ENCODE measurements around the gene GNG7.
"Not testable (repeated sequence)": the region's sequence is repeated elsewhere in the genome, so short reads cannot be mapped to it uniquely, and the experiment has no call there.

The GNG7 gene

GRCh38 chr19:2713170-2713569 lies 10.7 kb upstream of the GNG7 start:
- not testable (repeated sequence) for DNase-seq (ENCODE audit: low read depth, low spot score)

- DNase-seq (ENCODE audit: low read depth, low spot score): no peak
These were observed 9.3 kb upstream of the GNG7 start for GRCh38 chr19:2711875-2712205.

- DNase-seq (ENCODE audit: low read depth, low spot score): no peak
These were observed 8.8 kb upstream of the GNG7 start for GRCh38 chr19:2711172-2711874.

- no peak for DNase-seq (ENCODE audit: low read depth, low spot score)
These were observed 3.8 kb upstream of the GNG7 start for GRCh38 chr19:2706251-2706650.

- DNase-seq (ENCODE audit: low read depth, low spot score): no peak
These were observed 1.3 kb upstream of the GNG7 start for GRCh38 chr19:2703691-2704216.

GRCh38 chr19:2703077-2703437 lies 563 bp upstream of the GNG7 start:
- DNase-seq (ENCODE audit: low read depth, low spot score): no peak

GRCh38 chr19:2701361-2702169 lies 929 bp downstream of the GNG7 start:
- DNase-seq (ENCODE audit: low read depth, low spot score): no peak

GRCh38 chr19:2700660-2701360 lies 1.7 kb downstream of the GNG7 start:
- no peak for DNase-seq (ENCODE audit: low read depth, low spot score)

GRCh38 chr19:2699413-2700140 lies 2.9 kb downstream of the GNG7 start:
- no peak for DNase-seq (ENCODE audit: low read depth, low spot score)

GRCh38 chr19:2694196-2694595 lies 8.3 kb downstream of the GNG7 start:
- no peak for DNase-seq (ENCODE audit: low read depth, low spot score)

GRCh38 chr19:2693492-2694160 lies 8.9 kb downstream of the GNG7 start:
- no peak for DNase-seq (ENCODE audit: low read depth, low spot score)

GRCh38 chr19:2691951-2692350 lies 10.5 kb downstream of the GNG7 start:
- DNase-seq (ENCODE audit: low read depth, low spot score): no peak

GRCh38 chr19:2690856-2691255 lies 11.6 kb downstream of the GNG7 start:
- DNase-seq (ENCODE audit: low read depth, low spot score): no peak

- DNase-seq (ENCODE audit: low read depth, low spot score): no peak
These were observed 16.1 kb downstream of the GNG7 start for GRCh38 chr19:2686360-2686759.

- no peak for DNase-seq (ENCODE audit: low read depth, low spot score)
These were observed 17.2 kb downstream of the GNG7 start for GRCh38 chr19:2685204-2685704.

GRCh38 chr19:2683430-2684003 lies 19.0 kb downstream of the GNG7 start:
- no peak for DNase-seq (ENCODE audit: low read depth, low spot score)

GRCh38 chr19:2680808-2681207 lies 21.7 kb downstream of the GNG7 start:
- DNase-seq (ENCODE audit: low read depth, low spot score): no peak

GRCh38 chr19:2679439-2679838 lies 23.1 kb downstream of the GNG7 start:
- no peak for DNase-seq (ENCODE audit: low read depth, low spot score)

GRCh38 chr19:2678948-2679347 lies 23.5 kb downstream of the GNG7 start:
- not testable (repeated sequence) for DNase-seq (ENCODE audit: low read depth, low spot score)

- no peak for DNase-seq (ENCODE audit: low read depth, low spot score)
These were observed 24.3 kb downstream of the GNG7 start for GRCh38 chr19:2678044-2678671.
